Measurements from ENCODE around the gene TENT4B. TPM values are rescaled to one million over a fixed set of nuclear protein-coding genes. Genes with fewer than 3 reads are reported as not detected.

TENT4B gene
- polyA plus RNA-seq, 1 of the 3 experiments (the other 2 are of a cell fraction), result 5.6 TPM

- TF ChIP-seq RAD21 (IDR thresholded peaks at IDR 0.05; ENCODE audit: low read length) (no peak), POLR2AphosphoS5 (IDR thresholded peaks at IDR 0.05; ENCODE audit: low read depth, low read length) (no peak), NFIC (IDR thresholded peaks at IDR 0.05; ENCODE audit: borderline replicate concordance) (no peak), USF2 (IDR thresholded peaks at IDR 0.05; ENCODE audit: borderline replicate concordance, low read depth, low read length) (no peak), RFX5 (IDR thresholded peaks at IDR 0.05; ENCODE audit: low read length) (no peak), REST (IDR thresholded peaks at IDR 0.05; ENCODE audit: low read depth, low read length) (no peak), ZBTB33 (IDR thresholded peaks at IDR 0.05; ENCODE audit: borderline replicate concordance, low read depth) (no peak)
- no peaks in the 10 kb centered on the region for H3K27me3 ChIP-seq (ENCODE audit: insufficient read depth)
- DNase-seq, result peak; percentile 60
- no peaks in the 10 kb centered on the region for H4K20me1 ChIP-seq (ENCODE audit: insufficient read depth)
- no peaks in the 10 kb centered on the region for H3K36me3 ChIP-seq (replicated peaks in 1 of 2; ENCODE audit: control insufficient read depth in 1 of 2, insufficient read depth in 2 of 2, low read length in 1 of 2)
- H3K79me2 ChIP-seq (ENCODE audit: insufficient read depth), result peaks cover 17% of the 10 kb centered on the region
- 93% methylated on average over 8 of the region's 8 CpGs for WGBS (ENCODE audit: low lambda C conversion rate)
- peaks cover 3% of the 10 kb centered on the region for H3F3A ChIP-seq (replicated peaks; ENCODE audit: insufficient read depth)
- ChIA-PET CTCF (interaction anchor here (1.1 to 1.6 kb wide), 3 partner anchors 15 to 93 kb away, joined by 3 read pairs; no protein-coding TSS in a partner anchor), POLR2A (interaction anchor here (1.4 kb wide), 1 partner anchor 17 kb away, joined by 5 read pairs; no protein-coding TSS in a partner anchor)
- H3K27ac ChIP-seq (ENCODE audit: low read depth in 2 of 2, low read length in 1 of 2), result peak overlapping the region; percentile 50 to 82
- H3K4me2 ChIP-seq, result peak overlapping the region; percentile 85
- H2AFZ ChIP-seq (ENCODE audit: low read depth), result peak overlapping the region; percentile 81; the same call in 1 of the 2 replicates
- peak overlapping the region; percentile 66 for H3K9ac ChIP-seq
- no peaks in the 10 kb centered on the region for H3K9me2 ChIP-seq
- no peaks in the 10 kb centered on the region for H3K9me3 ChIP-seq
- H3K4me3 ChIP-seq (ENCODE audit: low read depth in 2 of 2, low read length in 1 of 2), result peak overlapping the region in 1 of 2 experiments; percentile 64; a peak in 2 of 4 replicates
- H3K4me1 ChIP-seq (ENCODE audit: control insufficient read depth in 1 of 2, insufficient read depth in 2 of 2, low read depth in 1 of 2, low read length in 1 of 2), result peaks cover 18 to 37% of the 10 kb centered on the region in 2 experiments; a peak in 3 of 4 replicates
These were observed 114.1 kb downstream of the TENT4B start for GRCh38 chr16:50267151-50267631.

GRCh38 chr16:50267651-50268050 lies 114.5 kb downstream of the TENT4B start:
- ChIA-PET CTCF (interaction anchor here (1.2 kb wide), 1 partner anchor 25 kb away, joined by 3 read pairs; no protein-coding TSS in a partner anchor), POLR2A (no interaction called here)
- DNase-seq, result no peak
- no peaks in the 10 kb centered on the region for H3K9me2 ChIP-seq
- H3K27ac ChIP-seq (ENCODE audit: low read depth in 2 of 2, low read length in 1 of 2), result peak overlapping the region in 1 of 2 experiments; percentile 82; a peak in 2 of 4 replicates
- H3F3A ChIP-seq (replicated peaks; ENCODE audit: insufficient read depth), result peaks cover 3% of the 10 kb centered on the region
- no peaks in the 10 kb centered on the region for H3K27me3 ChIP-seq (ENCODE audit: insufficient read depth)
- no peaks in the 10 kb centered on the region for H4K20me1 ChIP-seq (ENCODE audit: insufficient read depth)
- no peak overlapping the region for H2AFZ ChIP-seq (ENCODE audit: low read depth)
- no peak overlapping the region for H3K4me3 ChIP-seq (ENCODE audit: low read depth in 2 of 2, low read length in 1 of 2)
- H3K9me3 ChIP-seq, result no peaks in the 10 kb centered on the region
- H3K36me3 ChIP-seq (replicated peaks in 1 of 2; ENCODE audit: control insufficient read depth in 1 of 2, insufficient read depth in 2 of 2, low read length in 1 of 2), result no peaks in the 10 kb centered on the region
- H3K4me2 ChIP-seq, result peak overlapping the region; percentile 85; the same call in 1 of the 2 replicates
- TF ChIP-seq CHD2 (IDR thresholded peaks at IDR 0.05; ENCODE audit: low read length, partially characterized antibody) (no peak), SIN3A (IDR thresholded peaks at IDR 0.05; ENCODE audit: borderline replicate concordance, low read depth, low read length) (no peak), FOXJ3 (CRISPR knock-in tag; IDR thresholded peaks at IDR 0.05) (no peak), POLR2AphosphoS5 (IDR thresholded peaks at IDR 0.05; ENCODE audit: low read depth, low read length) (no peak), IRF3 (IDR thresholded peaks at IDR 0.05; ENCODE audit: low read depth, low read length) (no peak), USF2 (IDR thresholded peaks at IDR 0.05; ENCODE audit: borderline replicate concordance, low read depth, low read length) (no peak), TEAD4 (IDR thresholded peaks at IDR 0.05; ENCODE audit: borderline replicate concordance, insufficient read depth) (no peak)
- peaks cover 17% of the 10 kb centered on the region for H3K79me2 ChIP-seq (ENCODE audit: insufficient read depth)
- peaks cover 18 to 41% of the 10 kb centered on the region in 2 experiments; a peak in 3 of 4 replicates for H3K4me1 ChIP-seq (ENCODE audit: control insufficient read depth in 1 of 2, insufficient read depth in 2 of 2, low read depth in 1 of 2, low read length in 1 of 2)
- no peak overlapping the region for H3K9ac ChIP-seq
- WGBS (ENCODE audit: low lambda C conversion rate), result 82% methylated on average over 3 of the region's 3 CpGs

Measured in SK-N-SH (cell line).